ENCODE measurements around the gene RIMKLA.

The RIMKLA gene

GRCh38 chr1:42372796-42373195, 7.8 kb upstream of the RIMKLA start:
- no peak for DNase-seq (ENCODE audit: low spot score)

- DNase-seq (ENCODE audit: low spot score), result no peak
Measured at GRCh38 chr1:42379794-42380585, 602 bp upstream of the RIMKLA start.

GRCh38 chr1:42381280-42381673, 685 bp downstream of the RIMKLA start:
- DNase-seq (ENCODE audit: low spot score), result no peak

GRCh38 chr1:42385283-42385682, 4.7 kb downstream of the RIMKLA start:
- no peak for DNase-seq (ENCODE audit: low spot score)

- no peak for DNase-seq (ENCODE audit: low spot score)
Measured at GRCh38 chr1:42386051-42386450, 5.5 kb downstream of the RIMKLA start.

GRCh38 chr1:42392255-42392654, 11.7 kb downstream of the RIMKLA start:
- DNase-seq (ENCODE audit: low spot score), result no peak

GRCh38 chr1:42392967-42393848, 12.6 kb downstream of the RIMKLA start:
- DNase-seq (ENCODE audit: low spot score), result no peak

- no peak for DNase-seq (ENCODE audit: low spot score)
Measured at GRCh38 chr1:42399315-42400100, 18.9 kb downstream of the RIMKLA start.

GRCh38 chr1:42403880-42404400, 23.3 kb downstream of the RIMKLA start:
- DNase-seq (ENCODE audit: low spot score), result no peak

GRCh38 chr1:42414551-42415496, 34.2 kb downstream of the RIMKLA start:
- no peak for DNase-seq (ENCODE audit: low spot score)

- no peak for DNase-seq (ENCODE audit: low spot score)
Measured at GRCh38 chr1:42417166-42417565, 36.6 kb downstream of the RIMKLA start.

GRCh38 chr1:42418516-42418915, 37.9 kb downstream of the RIMKLA start:
- no peak for DNase-seq (ENCODE audit: low spot score)

- DNase-seq (ENCODE audit: low spot score), result no peak
Measured at GRCh38 chr1:42419126-42419821, 38.7 kb downstream of the RIMKLA start.

GRCh38 chr1:42420121-42420520, 39.5 kb downstream of the RIMKLA start:
- no peak for DNase-seq (ENCODE audit: low spot score)

- DNase-seq (ENCODE audit: low spot score), result no peak
Measured at GRCh38 chr1:42420911-42421585, 40.5 kb downstream of the RIMKLA start.

GRCh38 chr1:42422737-42423136, 42.1 kb downstream of the RIMKLA start:
- DNase-seq (ENCODE audit: low spot score), result no peak

- no peak for DNase-seq (ENCODE audit: low spot score)
Measured at GRCh38 chr1:42423681-42424080, 43.1 kb downstream of the RIMKLA start.

- DNase-seq (ENCODE audit: low spot score), result no peak
Measured at GRCh38 chr1:42424201-42424600, 43.6 kb downstream of the RIMKLA start.

GRCh38 chr1:42427240-42427639, 46.6 kb downstream of the RIMKLA start:
- DNase-seq (ENCODE audit: low spot score), result no peak

GRCh38 chr1:42429603-42430002, 49.0 kb downstream of the RIMKLA start:
- DNase-seq (ENCODE audit: low spot score), result no peak

Data from CD4-positive, alpha-beta T cell treated with Interleukin-6 at 100 ng/mL for 8 hours (primary cell).